Stimulated activated CD4-positive, alpha-beta T cell treated with anti-CD3 and anti-CD28 coated beads, Interleukin-1b, Interleukin-23, amount 100 ng/mL, for 24 hours (primary cell): ENCODE measurements around the gene PAM16.

ENCODE experiments used
- DNase-seq, 4 experiments: peaks; one replicate each; pipeline ENCODE4 v3.0.0-alpha.2; 2020; ENCODE audit warnings: low read depth in 4 of 4, low spot score in 1 of 4

Gene PAM16

DNA sequence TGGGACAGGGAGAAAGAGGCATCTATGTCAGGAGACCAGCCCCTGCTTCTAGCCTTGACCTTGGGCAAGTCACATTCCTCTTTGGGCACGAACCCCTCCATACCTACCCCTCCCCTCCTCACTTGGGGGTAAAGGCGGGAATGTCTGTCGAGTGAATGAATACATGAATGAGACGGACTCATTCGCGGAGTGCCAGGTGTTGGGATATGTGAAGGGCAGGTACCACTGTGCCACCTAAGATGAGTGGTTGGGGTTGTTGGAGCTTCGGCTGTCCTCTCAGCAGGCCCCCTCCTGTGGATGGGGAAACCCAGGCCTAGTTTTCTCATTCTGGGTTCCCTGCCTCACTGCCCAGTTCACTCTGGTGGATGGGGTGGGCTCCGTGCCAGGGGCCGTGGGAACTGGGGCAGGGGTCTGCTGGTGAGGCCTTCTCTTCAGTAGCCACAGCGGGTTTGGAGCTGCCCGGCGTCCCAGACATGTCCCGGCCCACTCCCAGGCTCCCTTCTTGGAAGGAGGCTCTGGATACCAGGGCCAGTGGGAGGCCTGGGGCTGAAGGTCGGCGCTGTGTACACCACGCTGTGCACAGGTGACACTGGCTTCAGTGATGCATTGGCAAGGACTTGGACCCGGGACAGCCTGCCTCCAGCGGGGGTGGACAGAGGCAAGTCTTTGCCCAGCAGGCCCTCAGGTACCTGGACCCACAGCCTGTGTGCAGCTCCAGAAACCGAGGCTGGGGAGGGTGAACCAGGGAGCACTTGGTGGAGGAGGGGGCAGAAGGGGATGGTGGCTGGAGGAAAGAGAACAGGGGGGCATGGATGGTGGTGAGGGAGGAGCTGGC lies 29.6 kb downstream of the PAM16 start:
- DNase-seq, result no peak

DNA sequence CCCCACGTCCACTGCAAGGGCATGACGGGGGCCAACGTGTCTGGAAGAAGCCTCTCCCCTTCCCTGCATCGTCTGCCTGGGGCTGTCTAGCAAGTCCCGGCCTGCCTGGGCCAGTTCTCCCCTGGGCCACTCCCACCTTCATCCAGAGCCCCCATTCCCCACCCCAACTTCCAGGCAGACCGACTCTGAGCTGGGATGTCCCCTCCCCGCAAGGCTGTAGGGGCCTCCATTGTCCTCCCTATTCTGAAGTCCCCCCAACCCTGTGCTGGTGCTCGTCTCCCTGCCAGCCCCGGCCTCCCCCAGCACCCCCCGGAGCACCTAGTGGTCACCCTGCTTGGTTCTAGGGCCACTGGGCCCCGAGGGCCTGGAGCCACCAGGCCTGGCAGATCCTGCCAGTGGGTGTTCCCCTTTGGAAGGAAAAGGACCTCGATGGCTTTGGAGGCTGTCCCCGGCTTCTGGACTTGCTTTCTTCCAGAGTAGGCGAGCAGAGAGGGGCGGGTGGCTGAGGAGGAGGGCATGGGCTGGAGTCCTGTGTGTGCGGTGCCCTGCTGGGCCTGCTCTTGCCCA lies 30.5 kb downstream of the PAM16 start:
- DNase-seq, result no peak

GRCh38 chr16:4319454-4320421 lies 31.4 kb downstream of the PAM16 start:
- DNase-seq, result peak in 3 of 4 experiments; percentile 17 to 37 (median 21)

DNA sequence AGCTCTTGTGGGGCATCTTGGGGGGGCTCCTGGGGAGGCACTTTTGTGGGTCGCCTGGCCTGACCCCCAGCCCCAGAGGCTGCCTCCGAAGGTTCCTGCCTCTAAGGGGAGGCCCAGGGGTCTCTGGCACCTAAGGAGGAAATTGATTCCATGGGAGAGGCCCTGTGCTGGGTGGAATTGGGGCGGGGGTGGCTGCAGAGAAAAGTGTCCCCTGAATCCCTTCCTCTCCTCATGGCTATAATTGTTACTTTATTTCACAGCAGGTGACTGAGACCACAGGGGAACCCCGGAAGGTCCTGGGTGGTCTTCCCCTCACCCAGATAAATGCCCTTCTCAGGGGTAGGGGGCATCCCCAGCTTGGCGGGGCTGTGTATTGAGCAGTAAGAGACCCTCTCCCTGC lies 32.2 kb downstream of the PAM16 start:
- DNase-seq, result no peak

DNA sequence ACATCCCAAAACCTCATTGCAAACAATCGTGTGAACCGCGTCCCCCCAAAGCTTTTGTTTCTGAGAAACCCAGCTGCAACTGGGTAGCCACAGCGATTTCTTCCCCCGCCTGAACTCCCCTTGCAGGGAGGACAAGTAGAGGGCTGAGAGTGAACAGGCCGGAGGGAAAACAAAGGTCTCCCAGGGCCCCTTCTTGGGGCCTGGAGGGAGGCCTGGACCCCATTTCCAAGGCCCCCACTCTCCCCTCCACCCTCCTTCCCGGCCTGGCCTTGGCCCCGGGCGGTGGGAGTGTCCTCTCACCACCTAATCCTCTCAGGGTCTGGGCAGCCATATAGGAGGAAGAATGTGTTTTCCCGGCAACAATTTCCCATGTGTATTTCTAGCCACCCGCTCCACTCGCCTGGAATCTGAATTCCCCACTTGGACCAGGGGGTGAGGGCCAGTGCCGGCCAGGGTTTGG lies 32.6 kb downstream of the PAM16 start:
- DNase-seq, result no peak

DNA sequence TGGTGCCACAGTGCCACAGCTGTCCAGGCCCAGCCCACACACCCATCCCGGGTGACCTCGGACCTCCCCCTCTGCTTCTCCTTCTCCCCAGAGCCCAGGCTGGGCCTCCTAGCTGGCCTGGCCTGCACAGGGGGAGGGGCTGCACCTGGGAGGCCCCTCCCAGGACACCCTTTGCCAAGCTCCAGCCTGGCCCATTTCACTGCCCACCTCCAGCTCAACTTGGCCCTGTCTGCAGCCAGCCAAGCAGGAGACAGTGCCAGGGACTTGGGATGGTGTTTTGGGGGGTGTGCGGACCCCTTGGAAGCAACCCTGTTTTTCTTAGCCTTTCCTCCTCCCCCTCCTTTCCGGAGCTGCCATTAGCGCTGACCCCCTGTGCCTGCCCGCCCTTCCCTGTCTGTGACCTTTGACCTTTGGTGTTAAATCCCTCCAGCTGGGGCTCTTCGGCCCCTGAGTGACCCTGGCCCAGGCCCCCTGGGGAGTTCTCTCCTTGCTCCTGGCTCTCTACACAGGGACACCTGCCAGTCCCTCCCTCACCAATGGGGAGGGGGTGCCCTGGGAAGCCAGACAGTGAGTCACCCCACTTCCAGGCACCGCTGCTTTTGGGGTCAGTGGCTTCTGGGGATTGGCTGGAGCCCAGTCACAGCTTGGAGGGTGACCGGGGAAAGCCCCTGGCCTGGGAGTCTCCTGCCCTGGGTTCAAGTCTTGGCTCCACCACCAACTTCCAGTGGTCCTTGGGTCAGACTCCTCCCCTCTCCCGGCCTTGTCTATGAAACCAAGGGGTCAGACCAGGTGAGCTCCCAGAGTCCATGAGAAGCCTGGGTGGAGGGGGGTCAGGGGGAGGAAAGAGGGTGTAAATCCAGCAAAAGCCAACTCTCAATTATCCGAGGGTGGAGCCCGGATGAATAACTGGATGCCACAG lies 33.3 kb downstream of the PAM16 start:
- DNase-seq, result no peak

- no peak for DNase-seq
Measured at GRCh38 chr16:4316864-4317531, 34.1 kb downstream of the PAM16 start.

DNA sequence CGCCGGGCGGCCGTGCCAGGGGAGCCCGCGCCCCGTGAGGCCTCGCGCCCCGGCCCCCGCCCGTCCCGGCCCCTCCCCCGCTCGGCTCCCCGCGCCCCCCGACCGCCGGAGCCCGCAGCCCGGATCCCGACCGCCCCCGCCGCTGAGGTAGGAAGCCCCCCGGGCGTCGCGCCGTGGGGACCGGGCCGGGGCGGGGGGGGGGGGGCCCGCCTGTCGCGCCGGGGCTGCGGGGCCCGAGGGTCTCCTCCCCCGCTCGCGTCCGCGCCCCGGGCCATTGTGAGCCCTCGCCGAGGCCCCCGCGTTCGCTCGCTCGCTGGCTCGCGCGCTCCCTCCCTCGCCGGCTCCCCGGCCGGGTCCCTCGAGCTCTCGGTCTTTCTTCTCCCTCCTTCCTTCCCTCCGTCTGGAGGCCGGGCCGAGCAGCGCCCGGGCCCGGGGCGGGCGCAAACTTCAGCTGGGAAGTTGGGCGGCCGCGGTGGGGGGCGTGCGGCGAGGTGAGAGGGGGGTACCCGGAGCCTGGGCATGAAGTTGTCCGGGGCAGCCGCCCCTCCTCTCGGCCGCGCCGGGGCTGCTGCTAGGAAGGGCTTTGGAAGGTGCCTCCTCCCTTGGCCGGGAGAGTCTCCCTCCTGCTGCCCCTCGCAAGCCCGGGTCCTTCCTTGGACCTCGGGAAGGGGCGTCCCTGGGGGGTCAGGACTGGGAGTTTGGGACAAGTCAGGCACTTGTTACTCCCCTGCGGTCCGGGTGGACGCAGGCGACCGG lies 34.8 kb downstream of the PAM16 start:
- DNase-seq, result no peak

GRCh38 chr16:4315186-4316107 lies 35.7 kb downstream of the PAM16 start, which contains the start of gene GLIS2:
Gene GLIS2 (plus strand): TSS chr16:4316067. CDS start chr16:4332281, 16,214 bp downstream.
- no peak for DNase-seq

DNA sequence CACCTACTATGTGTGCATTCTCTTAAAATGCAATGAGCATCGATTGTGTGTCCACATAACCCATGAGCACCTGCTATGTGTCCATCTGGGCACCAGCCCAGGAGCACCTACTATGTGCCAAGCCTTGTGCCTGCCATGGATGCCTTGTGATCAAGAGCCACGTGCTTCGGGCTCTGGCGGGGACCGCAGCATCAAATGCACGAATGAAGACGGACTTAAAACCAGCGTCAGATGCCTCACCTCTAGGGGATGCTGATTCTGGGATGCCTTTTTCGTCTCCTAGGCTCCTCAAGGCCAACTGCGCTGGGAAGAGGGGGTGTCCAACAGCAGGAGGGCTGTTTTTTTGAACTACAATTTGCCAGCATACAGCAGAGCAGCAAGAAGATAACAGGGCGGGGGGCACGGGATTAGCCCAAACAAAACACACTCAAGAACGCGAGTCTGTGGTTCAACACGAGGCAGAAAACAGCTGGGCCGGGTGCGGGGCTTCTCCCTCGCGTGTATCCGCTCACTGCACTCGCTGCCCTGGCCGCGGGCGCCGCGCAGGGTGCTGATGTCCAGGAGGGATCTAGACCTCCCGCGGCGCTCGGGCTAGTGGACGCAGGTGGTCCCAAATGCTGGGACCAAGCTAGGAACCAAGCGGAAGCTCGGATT lies 36.5 kb downstream of the PAM16 start:
- DNase-seq, result no peak

DNA sequence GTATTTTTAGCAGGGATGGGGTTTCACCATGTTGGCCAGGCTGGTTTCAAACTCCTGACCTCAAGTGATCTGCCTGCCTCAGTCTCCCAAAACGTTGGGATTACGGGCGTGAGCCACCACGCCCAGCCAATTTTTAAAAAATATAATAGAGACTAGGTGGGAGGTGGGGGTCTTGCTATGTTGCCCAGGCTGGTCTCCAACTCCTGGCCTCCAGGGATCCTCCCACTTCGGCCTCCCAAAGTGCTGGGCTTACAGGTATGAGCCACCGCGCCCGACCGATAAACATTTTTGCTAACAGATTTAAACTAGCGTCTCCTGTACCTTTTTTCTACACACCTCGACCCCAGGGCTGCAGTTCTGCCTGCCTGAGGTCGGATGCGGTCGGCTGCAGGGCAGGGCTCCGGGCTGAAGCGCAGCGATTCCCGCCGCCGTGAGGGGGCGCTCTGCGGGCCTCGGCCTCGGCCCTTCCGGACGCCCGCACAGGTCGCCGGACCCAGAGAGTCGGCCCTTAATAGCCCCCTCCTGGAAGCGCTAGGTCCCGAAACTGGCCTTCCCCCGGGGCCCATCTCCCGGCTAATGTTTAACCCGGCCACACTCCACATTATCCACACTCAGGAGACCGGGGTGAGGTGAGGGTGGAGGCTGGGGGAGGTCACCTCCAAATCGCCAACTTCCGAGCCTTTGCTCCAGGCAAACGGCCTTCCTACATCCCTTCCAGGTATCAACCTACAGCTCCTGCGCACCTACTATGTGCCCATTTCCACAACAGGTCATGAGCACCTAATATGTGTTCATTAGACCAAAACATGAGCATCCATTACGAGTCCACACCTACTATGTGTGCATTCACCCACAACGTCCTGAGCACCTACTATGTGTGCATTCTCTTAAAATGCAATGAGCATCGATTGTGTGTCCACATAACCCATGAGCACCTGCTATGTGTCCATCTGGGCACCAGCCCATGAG lies 37.3 kb downstream of the PAM16 start:
- no peak for DNase-seq

DNA sequence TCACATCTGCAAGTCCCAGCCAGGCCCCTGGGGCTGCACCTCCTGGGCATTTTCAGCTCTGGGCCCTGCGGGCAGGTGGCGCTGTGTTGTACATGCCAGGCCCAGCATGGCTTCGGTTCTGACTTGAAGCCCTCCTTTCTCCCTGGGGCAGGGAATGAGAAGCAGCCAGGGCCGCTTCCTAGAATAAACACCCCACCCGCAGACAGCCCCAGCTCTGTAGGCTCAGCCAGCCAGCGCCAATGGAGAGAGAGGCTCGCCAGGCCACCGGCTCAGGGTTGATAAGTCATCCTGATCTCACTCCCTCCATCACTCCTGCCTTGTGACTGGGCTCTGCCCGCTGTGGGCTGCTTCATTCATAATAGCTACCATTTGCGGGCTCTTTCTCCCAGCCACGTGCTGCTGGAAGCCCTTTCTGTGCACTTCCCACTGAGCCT lies 41.3 kb downstream of the PAM16 start:
- peak in 1 of 4 experiments; percentile 47 for DNase-seq

- DNase-seq, result no peak
Measured at GRCh38 chr16:4309102-4309832, 41.9 kb downstream of the PAM16 start.

DNA sequence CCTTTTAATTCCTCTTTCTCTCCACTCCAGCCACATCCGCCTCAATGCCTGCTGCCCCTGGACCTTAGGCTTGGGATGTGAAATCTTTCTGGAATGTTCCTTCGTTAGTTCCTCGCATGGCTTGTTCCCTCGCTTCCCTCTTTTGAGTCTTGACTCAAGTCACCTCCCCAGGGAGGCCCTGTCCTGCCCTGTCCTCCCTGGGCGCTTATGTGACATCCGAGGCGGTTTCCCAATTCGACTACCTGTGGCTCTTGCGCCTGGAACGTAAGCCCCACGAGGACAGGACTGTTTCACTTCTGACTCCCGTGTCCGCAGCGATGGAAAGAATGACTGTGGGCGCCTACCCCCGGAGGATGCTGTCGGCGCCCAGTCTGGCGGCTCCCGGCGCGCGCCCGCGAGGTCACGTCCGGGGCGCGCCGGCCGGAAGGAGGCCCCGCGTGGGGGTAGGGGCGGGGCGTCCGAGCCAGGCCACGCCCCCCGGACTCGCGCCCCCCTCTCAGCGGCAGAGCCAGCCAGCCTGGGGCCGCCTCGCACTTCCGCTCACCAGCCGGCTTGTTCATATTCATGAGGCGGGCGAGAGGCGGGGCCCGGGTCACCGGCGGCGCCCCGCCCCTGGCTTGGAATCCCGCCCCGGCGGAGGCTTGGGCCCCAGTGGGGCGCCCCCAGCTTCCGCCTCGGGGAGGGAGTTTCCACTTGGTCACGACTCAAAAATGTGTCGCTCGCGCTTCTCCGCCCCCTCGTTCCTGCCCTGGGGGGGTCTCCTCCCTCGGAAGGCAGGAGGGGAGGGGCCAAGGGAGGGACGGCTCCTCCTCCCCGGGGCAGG lies 43.7 kb downstream of the PAM16 start:
- DNase-seq, result peak; percentile 79 to 94 (median 89)
